Right cardiac atrium (tissue), 5 donors: Measurements from ENCODE around the gene GPHN. TPM values are rescaled to one million over a fixed set of nuclear protein-coding genes. Genes with fewer than 3 reads are reported as not detected.
"Not testable (repeated sequence)": the region's sequence is repeated elsewhere in the genome, so short reads cannot be mapped to it uniquely, and the experiment has no call there.

Experiments
- ATAC-seq, 2 donors: fragments of 200-7000 bp; cut with Tn5 transposase; one replicate each; pipeline versions ENCODE4 v1.8.0 to v1.9.1; 2020; ENCODE audit warnings: moderate library complexity in 2 of 2, mild to moderate bottlenecking in 1 of 2
- DNase-seq, 3 donors: peaks; one replicate each; pipeline ENCODE4 v3.0.0-alpha.2; 2020
- H3K27ac ChIP-seq: one replicate; pipeline ENCODE4 v1.5.1; 2013; ENCODE audit warnings: mild to moderate bottlenecking, low read length, control low read depth, moderate library complexity
- H3K27me3 ChIP-seq: one replicate; pipeline ENCODE4 v1.6.1; 2013; ENCODE audit not compliant: control insufficient read depth, insufficient read depth
- H3K4me1 ChIP-seq: one replicate; pipeline ENCODE4 v1.6.1; 2013; ENCODE audit warnings: low read length; ENCODE audit not compliant: control insufficient read depth, insufficient read depth
- H3K4me3 ChIP-seq: one replicate; pipeline ENCODE4 v1.5.1; 2013; ENCODE audit warnings: low read length, control low read depth
- H3K9me3 ChIP-seq: one replicate; pipeline ENCODE4 v1.6.1; 2013; ENCODE audit warnings: low read length; ENCODE audit not compliant: control insufficient read depth
- WGBS: extraction: QIAGEN DNeasy Blood & Tissue Kit; methylation state at CpG from one replicate; pipeline ENCODE4 v1.1.7; 2013; 5-methylcytosine and 5-hydroxymethylcytosine counted together
- intact Hi-C, 4 donors: fragments of 100-400 bp; cut with DNase I; formaldehyde crosslinking; loops; one replicate each; pipeline versions ENCODE4 v1.11.0 to v1.14.0; 2022 to 2023
- polyA plus RNA-seq: library from polyadenylated mRNA; stranded (reverse); fragments of 200-250 nt; gene quantifications from one replicate; pipeline ENCODE4 v1.2.3, GENCODE V29; 2013
- total RNA-seq, 4 donors: library from RNA; stranded (reverse); fragmentation: NEBNext Ultra II Directional; extraction: Animal tissue kit (Norgen Biotek cat#: 25700); gene quantifications; one replicate each; pipeline ENCODE4 v1.2.1, GENCODE V29; 2021
- donor health status: healthy with polysubstance abuse.
- donor health status: DM: no; HTN: yes; CAD: no.
- donor health status: DM: no; HTN: no; CAD: no.
- donor health status: DM: no; HTN: yes; CAD: no; lungs with severe emphysema.
- donor health status: DM: yes; HTN: yes; CAD: no.

The GPHN gene
- total and polyA plus RNA-seq, 5 donors, result 16.0 to 25.4 (median 23.0) TPM

GRCh38 chr14:66502836-66503235, 5.1 kb upstream of the GPHN start:
- H3K27ac ChIP-seq, H3K4me3 ChIP-seq, intact Hi-C loops, DNase-seq, ATAC-seq, H3K4me1 ChIP-seq, H3K9me3 ChIP-seq, H3K27me3 ChIP-seq: not testable (repeated sequence)
- 89% methylated on average over 5 of the region's 5 CpGs for WGBS

GRCh38 chr14:66503532-66503931, 4.4 kb upstream of the GPHN start:
- Histone ChIP-seq H3K4me1 (no peaks in the 10 kb centered on the region), H3K27me3 (no peaks in the 10 kb centered on the region), H3K4me3 (no peak overlapping the region), H3K9me3 (no peaks in the 10 kb centered on the region), H3K27ac (no peak overlapping the region)
- DNase-seq (no peak), ATAC-seq (no peak)
- intact Hi-C loops, result no loop called here
- WGBS, result 36% methylated on average over 1 of the region's 1 CpG

DNA sequence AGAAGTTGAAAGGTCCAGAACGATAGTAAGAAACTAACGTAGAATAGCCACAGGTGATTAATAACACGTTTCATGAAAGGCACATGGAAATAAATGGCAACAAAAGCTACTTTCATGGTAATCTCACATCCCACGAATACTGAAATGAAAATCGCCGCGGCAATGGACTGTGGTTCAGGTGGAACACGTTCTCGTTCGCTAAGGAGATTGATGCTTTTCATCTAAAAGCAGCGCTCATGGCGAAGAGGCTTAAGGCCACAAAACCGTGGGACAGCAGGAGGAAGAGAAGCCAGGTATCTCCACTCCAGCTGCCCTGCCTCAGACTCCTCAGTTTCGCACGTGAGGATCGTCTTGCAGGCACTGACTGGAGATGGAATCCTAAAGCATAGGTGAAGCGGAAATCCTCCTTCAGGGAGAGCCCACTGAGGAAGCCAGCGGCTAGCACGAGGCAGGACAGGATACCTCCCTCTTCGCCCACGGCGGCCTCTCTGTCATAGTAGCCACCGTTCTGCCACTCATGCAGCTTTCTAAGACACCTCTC, 696 bp upstream of the GPHN start:
- Histone ChIP-seq H3K27ac (peak overlapping the region; percentile 78), H3K4me3 (peak overlapping the region; percentile 91), H3K9me3 (no peaks in the 10 kb centered on the region), H3K27me3 (no peaks in the 10 kb centered on the region), H3K4me1 (no peaks in the 10 kb centered on the region)
- intact Hi-C loops, result no loop called here
- ATAC-seq (peak; percentile 23 to 55), DNase-seq (no peak)
- 2% methylated on average over 23 of the region's 23 CpGs for WGBS

DNA sequence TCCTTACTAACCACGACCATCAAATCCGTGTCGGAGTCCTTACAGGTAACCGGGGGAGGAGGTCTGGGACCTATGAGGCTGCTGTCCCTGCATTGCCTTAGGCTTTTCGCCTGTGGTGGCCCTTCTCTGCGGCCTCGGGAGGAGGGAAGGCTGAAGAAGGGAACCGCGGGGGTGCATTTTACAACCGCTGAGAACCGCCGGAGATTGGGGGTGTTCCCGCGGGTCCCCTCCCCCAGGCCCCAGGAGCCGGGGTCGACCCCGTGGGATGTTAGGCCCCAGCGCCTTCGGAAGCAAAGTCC, 549 bp downstream of the GPHN start:
- no peaks in the 10 kb centered on the region for H3K27me3 ChIP-seq
- no peaks in the 10 kb centered on the region for H3K9me3 ChIP-seq
- peak overlapping the region; percentile 78 for H3K27ac ChIP-seq
- DNase-seq (no peak), ATAC-seq (no peak)
- WGBS, result 0% methylated on average over 19 of the region's 19 CpGs
- H3K4me3 ChIP-seq, result peak overlapping the region; percentile 91
- H3K4me1 ChIP-seq, result no peaks in the 10 kb centered on the region
- intact Hi-C loops, result no loop called here

GRCh38 chr14:66508846-66509621, 1.1 kb downstream of the GPHN start:
- ATAC-seq, result peak; percentile 5 to 27
- under 1% methylated on average over 57 of the region's 57 CpGs for WGBS
- Histone ChIP-seq H3K27ac (peak overlapping the region; percentile 78), H3K9me3 (no peaks in the 10 kb centered on the region), H3K27me3 (no peaks in the 10 kb centered on the region), H3K4me1 (no peaks in the 10 kb centered on the region), H3K4me3 (peak overlapping the region; percentile 91)
- intact Hi-C loops, result no loop called here
- DNase-seq, result peak; percentile 33 to 70 (median 68)

GRCh38 chr14:66509874-66510273, 1.9 kb downstream of the GPHN start:
- H3K4me1 ChIP-seq, result no peaks in the 10 kb centered on the region
- ATAC-seq, result no peak
- WGBS, result 33% methylated on average over 4 of the region's 4 CpGs

GRCh38 chr14:66511849-66512248, 3.9 kb downstream of the GPHN start:
- WGBS, result 87% methylated on average over 1 of the region's 1 CpG
- H3K27ac ChIP-seq, result no peak overlapping the region
- no peak for DNase-seq
- no peaks in the 10 kb centered on the region for H3K9me3 ChIP-seq
- intact Hi-C loops, result no loop called here
- no peaks in the 10 kb centered on the region for H3K27me3 ChIP-seq
- no peaks in the 10 kb centered on the region for H3K4me1 ChIP-seq
- no peak overlapping the region for H3K4me3 ChIP-seq
- no peak for ATAC-seq

More at GRCh38 chr14:66509874-66510273, 1.9 kb downstream of the GPHN start:
- intact Hi-C loops, result no loop called here
- peak overlapping the region; percentile 91 for H3K4me3 ChIP-seq
- H3K9me3 ChIP-seq, result no peaks in the 10 kb centered on the region
- DNase-seq, result no peak
- H3K27me3 ChIP-seq, result no peaks in the 10 kb centered on the region
- H3K27ac ChIP-seq, result no peak overlapping the region

DNA sequence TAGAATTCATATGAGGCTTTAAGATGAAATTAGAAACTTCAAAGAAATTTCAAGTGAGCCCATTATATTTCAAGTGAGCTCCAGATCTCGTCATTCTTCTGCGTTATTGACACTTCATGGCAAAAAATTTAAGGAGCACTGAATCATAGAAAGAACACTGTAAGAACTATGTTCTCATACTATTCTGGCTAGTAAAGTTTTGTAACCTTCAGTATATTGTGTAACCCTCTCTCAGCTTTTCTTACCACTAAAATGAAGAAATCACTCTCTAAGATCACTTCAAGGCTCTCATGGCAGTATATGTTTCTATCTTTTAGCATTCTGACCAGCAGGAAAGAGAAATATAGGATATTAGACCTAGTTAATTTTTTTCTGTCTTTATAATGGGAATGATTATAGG, 6.3 kb downstream of the GPHN start:
- DNase-seq, result no peak
- ATAC-seq, result no peak
- no peaks in the 10 kb centered on the region for H3K4me1 ChIP-seq
- H3K4me3 ChIP-seq, result no peak overlapping the region
- 90% methylated on average over 2 of the region's 2 CpGs for WGBS
- intact Hi-C loops, result no loop called here
- no peak overlapping the region for H3K27ac ChIP-seq
- H3K9me3 ChIP-seq, result no peaks in the 10 kb centered on the region
- H3K27me3 ChIP-seq, result no peaks in the 10 kb centered on the region

DNA sequence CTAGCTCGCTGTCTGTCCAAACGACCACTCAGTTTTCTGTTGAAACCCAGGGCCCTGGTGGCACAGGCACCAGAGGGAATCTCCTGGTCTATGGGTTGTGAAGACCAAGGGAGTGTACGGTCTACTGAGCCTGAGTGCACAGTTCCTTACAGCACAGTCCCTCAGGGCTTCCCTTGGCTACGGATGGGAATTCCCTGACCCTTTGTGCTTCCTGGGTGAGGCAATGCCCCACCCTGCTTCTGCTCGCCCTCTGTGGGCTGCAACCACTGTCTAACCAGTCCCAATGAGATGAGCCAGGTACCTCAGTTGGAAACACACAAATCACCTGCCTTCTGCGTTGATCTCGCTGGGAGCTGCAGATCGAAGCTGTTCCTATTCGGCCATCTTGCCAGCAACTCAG, 22.6 kb downstream of the GPHN start:
- intact Hi-C loops, result no loop called here
- H3K27me3 ChIP-seq, result no peaks in the 10 kb centered on the region
- H3K4me3 ChIP-seq, result no peak overlapping the region
- WGBS, result 92% methylated on average over 9 of the region's 9 CpGs
- H3K27ac ChIP-seq, result no peak overlapping the region
- H3K4me1 ChIP-seq, result no peaks in the 10 kb centered on the region
- DNase-seq (no peak), ATAC-seq (no peak)
- no peaks in the 10 kb centered on the region for H3K9me3 ChIP-seq

DNA sequence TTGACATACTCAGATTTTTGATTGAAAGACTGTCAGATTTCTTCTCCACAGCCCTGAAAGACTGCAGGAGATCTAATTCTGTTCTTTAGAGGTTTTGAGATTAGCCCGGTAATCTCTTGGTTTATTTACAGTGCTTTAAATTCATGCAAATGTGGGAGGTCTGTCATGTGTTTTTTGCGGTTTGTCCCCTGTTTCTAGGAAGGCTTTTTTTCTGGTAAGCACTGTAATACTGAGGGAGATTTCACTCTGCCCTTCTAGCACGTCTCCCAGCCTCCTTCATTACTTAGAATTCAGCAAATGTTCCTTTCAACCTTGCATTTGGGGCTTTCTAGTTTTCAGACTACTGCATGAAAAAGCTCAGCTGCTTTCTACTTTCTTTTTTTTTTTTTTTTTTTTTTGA, 31.1 kb downstream of the GPHN start:
- DNase-seq, result no peak
- H3K9me3 ChIP-seq, result no peaks in the 10 kb centered on the region
- WGBS, result 75% methylated on average over 3 of the region's 3 CpGs
- intact Hi-C loops, result no loop called here
- H3K27ac ChIP-seq, result no peak overlapping the region
- H3K4me3 ChIP-seq, result no peak overlapping the region
- peaks cover 5% of the 10 kb centered on the region for H3K4me1 ChIP-seq
- no peak for ATAC-seq
- H3K27me3 ChIP-seq, result no peaks in the 10 kb centered on the region

DNA sequence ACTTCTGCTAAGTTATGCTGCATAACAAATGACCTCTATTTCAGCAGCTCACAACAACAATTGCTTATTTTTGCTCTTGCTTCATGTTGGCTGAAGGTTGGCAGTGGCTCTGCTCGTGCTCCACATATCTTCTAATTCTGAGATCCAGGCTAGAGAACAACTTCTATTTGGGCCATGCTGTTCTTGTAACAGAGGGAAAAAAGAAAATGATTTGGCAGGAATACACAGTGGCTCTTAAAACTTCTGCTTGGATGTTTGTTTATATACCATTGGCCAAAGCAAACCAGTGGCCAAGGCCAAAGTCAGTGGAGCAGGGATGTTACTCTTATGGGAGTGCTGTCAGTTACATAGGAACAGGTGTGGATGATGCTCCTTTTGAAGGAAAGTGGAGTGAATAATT, 32.1 kb downstream of the GPHN start:
- intact Hi-C loops, result no loop called here
- Histone ChIP-seq H3K4me1 (peaks cover 5% of the 10 kb centered on the region), H3K27ac (no peak overlapping the region), H3K4me3 (no peak overlapping the region), H3K9me3 (no peaks in the 10 kb centered on the region), H3K27me3 (no peaks in the 10 kb centered on the region)
- DNase-seq, result peak in 1 of 3 donors; percentile 50
- WGBS, result 28% methylated on average over 1 of the region's 1 CpG
- peak in 1 of 2 donors; percentile 74 for ATAC-seq
